NOMO-1 treated with DMSO at 0.1 percent for 48 hours (cell line): Measurements from ENCODE around the gene KRTAP5-5.

ENCODE experiments used
- DNase-seq: peaks from one replicate; lab custom pipeline; 2025; ENCODE audit not compliant: unreplicated experiment; lab: John Stamatoyannopoulos, UW

KRTAP5-5 gene

DNA sequence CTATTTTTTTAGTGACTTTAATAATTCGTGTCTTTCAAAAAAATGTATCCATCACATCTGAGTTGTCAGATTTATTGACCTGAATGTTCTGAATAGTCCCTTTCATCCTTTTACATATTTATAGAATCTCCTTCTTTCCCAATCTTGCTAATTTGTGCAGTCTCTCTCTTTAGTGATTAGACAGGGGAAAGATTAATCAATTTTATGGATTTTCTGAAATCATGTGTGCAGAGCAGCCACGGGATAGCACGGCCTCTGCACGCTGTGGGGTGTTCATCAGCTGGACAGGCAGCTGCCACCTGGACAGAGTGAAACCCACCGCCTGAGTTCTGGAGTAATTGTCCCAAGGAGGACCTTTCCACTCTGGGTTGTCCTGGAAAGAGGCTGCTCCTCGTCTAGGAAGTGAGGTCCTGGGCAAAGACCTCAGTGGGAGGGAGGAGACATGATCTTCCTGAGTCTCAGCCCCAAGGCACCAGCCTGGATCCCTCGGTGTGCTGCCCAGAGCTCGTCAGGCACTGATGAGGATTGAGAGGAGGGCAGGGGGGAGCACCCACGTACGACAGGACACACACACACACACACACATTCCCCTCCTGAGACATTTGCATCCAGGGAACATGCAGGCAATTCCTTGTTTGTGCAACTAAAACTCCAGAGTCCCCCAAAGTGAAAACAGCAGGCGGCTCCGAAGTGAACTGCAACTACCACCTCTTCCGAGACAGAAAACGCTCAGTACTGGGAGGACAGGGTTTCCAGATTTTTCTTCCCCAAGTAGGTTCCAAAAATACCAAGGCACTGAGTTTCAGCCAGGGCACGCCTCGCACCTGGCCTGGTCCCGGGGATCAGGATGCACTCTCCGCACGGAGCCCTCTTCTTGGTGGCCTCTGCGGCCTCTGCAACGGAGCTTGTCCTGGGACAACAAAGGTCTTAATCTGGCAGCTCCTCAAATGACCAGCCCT is 44.9 kb downstream of the KRTAP5-5 start:
- DNase-seq, result no peak

DNA sequence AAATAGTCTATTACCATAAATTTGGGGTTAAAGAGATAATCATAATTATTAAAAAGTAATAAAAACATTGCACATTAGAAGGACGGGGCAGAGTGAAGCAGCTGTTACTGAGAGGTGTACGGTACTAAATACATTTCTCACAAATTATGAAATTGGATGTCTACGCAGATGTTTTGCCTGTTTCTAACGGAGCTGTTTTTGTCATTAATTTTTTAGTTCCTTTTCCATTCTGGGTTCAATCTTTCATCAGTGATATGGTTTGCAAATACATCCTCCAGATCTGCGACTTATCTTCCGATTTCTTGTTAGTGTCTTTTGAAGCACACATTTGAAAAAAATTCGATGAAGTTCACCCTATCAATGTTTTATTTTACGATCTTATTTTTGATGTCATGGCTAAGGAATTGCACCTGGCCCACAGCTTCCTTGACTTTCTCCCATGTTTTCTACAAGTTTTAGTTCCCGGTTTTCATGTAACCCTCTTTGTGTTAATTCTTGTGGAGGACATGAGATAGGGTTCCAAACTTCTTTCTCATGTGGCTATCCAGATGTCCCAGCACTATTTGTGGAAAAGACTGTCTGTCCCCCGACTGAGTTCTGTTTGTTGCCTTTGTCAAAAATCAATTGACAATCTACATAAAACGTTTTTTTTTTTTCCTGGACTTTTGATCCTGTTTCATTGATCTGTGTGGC is 46.1 kb downstream of the KRTAP5-5 start:
- DNase-seq, result no peak

DNA sequence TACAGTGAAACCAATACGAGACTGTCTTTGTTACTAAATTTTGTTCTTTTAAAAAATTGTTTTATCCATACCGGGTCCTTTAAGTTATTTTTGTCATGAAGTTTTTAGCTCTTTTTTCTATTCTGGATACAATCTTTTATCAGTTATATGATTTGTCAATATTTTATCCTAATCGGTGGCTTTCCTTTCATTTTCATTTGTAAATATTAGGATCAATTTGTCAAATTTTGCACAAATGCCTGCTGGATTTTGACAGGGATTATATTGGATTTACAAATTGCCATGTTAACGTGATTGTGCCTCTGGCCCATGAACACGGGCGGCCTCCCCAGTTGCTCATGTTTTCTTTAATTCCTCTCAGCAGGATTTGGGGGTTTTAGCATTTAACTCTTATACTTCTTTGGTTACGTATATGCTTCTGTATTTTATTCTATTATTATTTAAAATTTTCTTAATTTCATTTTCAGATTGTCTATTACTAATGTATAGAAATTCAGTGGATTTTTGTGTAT is 46.7 kb downstream of the KRTAP5-5 start:
- DNase-seq, result no peak

DNA sequence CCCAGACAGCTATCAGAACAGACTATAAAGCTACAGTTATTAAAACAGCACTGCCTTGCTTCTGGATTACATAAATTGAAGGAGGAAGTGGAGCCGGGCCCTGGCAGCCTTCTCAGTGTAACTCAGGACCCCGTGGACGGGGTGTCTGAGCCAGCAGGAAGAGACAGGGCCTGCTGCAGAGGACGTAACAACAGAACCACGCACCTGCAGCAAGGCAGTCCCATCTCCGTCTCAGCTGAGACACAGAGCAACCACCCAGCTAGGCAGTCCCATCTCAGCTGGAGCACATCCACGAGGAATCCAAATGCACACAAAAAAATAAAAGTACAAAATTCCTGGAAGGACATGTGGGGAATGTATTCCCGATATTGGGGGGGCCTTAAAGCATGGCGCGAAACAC is 50.3 kb downstream of the KRTAP5-5 start:
- no peak for DNase-seq
